ENCODE measurements around the gene CMC2.

CMC2 gene

GRCh38 chr16:80976946-80977345 lies 29.7 kb downstream of the CMC2 start:
- H3K4me3 ChIP-seq = no peak overlapping the region
- H3K36me3 ChIP-seq (ENCODE audit: insufficient read depth, low read length) = no peaks in the 10 kb centered on the region
- H3K27ac ChIP-seq = no peak overlapping the region
- H3K9me3 ChIP-seq (ENCODE audit: low read depth, low read length) = no peaks in the 10 kb centered on the region
- TF ChIP-seq EZH2 (IDR thresholded peaks at IDR 0.05) (no peak), POLR2AphosphoS5 (IDR thresholded peaks at IDR 0.05; ENCODE audit: borderline replicate concordance, low read depth, low read length) (no peak), FOXP2 (optimal IDR thresholded peaks at IDR 0.05; ENCODE audit: control extremely low read depth, extremely low read length, insufficient read depth) (no peak)
- DNase-seq (ENCODE audit: low read depth, low spot score) = no peak
- no peak overlapping the region for H3K9ac ChIP-seq (ENCODE audit: insufficient read length)

GRCh38 chr16:80974649-80975376 lies 31.9 kb downstream of the CMC2 start:
- Histone ChIP-seq H3K27ac (no peak overlapping the region), H3K36me3 (ENCODE audit: insufficient read depth, low read length) (no peaks in the 10 kb centered on the region), H3K4me3 (no peak overlapping the region), H3K9ac (ENCODE audit: insufficient read length) (no peak overlapping the region), H3K9me3 (ENCODE audit: low read depth, low read length) (no peaks in the 10 kb centered on the region)
- no peak for DNase-seq (ENCODE audit: low read depth, low spot score)
- no peak for TF ChIP-seq POLR2AphosphoS5 (IDR thresholded peaks at IDR 0.05; ENCODE audit: borderline replicate concordance, low read depth, low read length)
- TF ChIP-seq FOXP2 (optimal IDR thresholded peaks at IDR 0.05; ENCODE audit: control extremely low read depth, extremely low read length, insufficient read depth) = no peak
- TF ChIP-seq EZH2 (IDR thresholded peaks at IDR 0.05) = no peak

DNA sequence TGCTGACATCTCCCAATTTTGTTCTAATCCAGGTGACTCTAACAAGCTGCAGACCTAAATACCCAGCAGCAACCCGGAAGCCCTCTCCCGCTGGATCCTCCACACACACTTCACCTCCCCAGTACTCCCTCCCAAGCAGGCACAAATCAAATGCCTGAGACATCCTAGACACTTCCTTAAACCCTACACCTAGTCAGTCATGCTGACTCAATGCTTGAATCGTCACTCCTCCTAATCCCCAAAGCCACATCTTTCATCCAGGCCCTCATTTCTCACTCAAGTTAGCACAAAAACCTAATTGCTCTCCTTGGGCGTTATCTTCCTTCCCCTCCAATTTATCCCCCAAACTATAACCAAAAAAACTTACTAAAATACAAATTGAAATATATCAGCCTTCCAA lies 32.7 kb downstream of the CMC2 start:
- DNase-seq (ENCODE audit: low read depth, low spot score) = no peak
- Histone ChIP-seq H3K9me3 (ENCODE audit: low read depth, low read length) (no peaks in the 10 kb centered on the region), H3K27ac (no peak overlapping the region), H3K4me3 (no peak overlapping the region), H3K9ac (ENCODE audit: insufficient read length) (no peak overlapping the region), H3K36me3 (ENCODE audit: insufficient read depth, low read length) (no peaks in the 10 kb centered on the region)
- no peak for TF ChIP-seq FOXP2 (optimal IDR thresholded peaks at IDR 0.05; ENCODE audit: control extremely low read depth, extremely low read length, insufficient read depth)
- TF ChIP-seq POLR2AphosphoS5 (IDR thresholded peaks at IDR 0.05; ENCODE audit: borderline replicate concordance, low read depth, low read length) = no peak
- no peak for TF ChIP-seq EZH2 (IDR thresholded peaks at IDR 0.05)

- H3K9me3 ChIP-seq (ENCODE audit: low read depth, low read length) = no peaks in the 10 kb centered on the region
- no peak for DNase-seq (ENCODE audit: low read depth, low spot score)
- no peaks in the 10 kb centered on the region for H3K36me3 ChIP-seq (ENCODE audit: insufficient read depth, low read length)
- no peak overlapping the region for H3K9ac ChIP-seq (ENCODE audit: insufficient read length)
- H3K27ac ChIP-seq = no peak overlapping the region
- no peak for TF ChIP-seq FOXP2 (optimal IDR thresholded peaks at IDR 0.05; ENCODE audit: control extremely low read depth, extremely low read length, insufficient read depth)
- no peak for TF ChIP-seq POLR2AphosphoS5 (IDR thresholded peaks at IDR 0.05; ENCODE audit: borderline replicate concordance, low read depth, low read length)
- no peak for TF ChIP-seq EZH2 (IDR thresholded peaks at IDR 0.05)
- no peak overlapping the region for H3K4me3 ChIP-seq
These were observed 34.1 kb downstream of the CMC2 start for GRCh38 chr16:80972611-80973010.

GRCh38 chr16:80971819-80972218 lies 34.9 kb downstream of the CMC2 start:
- no peaks in the 10 kb centered on the region for H3K36me3 ChIP-seq (ENCODE audit: insufficient read depth, low read length)
- no peak overlapping the region for H3K27ac ChIP-seq
- DNase-seq (ENCODE audit: low read depth, low spot score) = no peak
- H3K9ac ChIP-seq (ENCODE audit: insufficient read length) = no peak overlapping the region
- H3K9me3 ChIP-seq (ENCODE audit: low read depth, low read length) = no peaks in the 10 kb centered on the region
- H3K4me3 ChIP-seq = no peak overlapping the region
- TF ChIP-seq POLR2AphosphoS5 (IDR thresholded peaks at IDR 0.05; ENCODE audit: borderline replicate concordance, low read depth, low read length) (no peak), FOXP2 (optimal IDR thresholded peaks at IDR 0.05; ENCODE audit: control extremely low read depth, extremely low read length, insufficient read depth) (no peak), EZH2 (IDR thresholded peaks at IDR 0.05) (no peak)

DNA sequence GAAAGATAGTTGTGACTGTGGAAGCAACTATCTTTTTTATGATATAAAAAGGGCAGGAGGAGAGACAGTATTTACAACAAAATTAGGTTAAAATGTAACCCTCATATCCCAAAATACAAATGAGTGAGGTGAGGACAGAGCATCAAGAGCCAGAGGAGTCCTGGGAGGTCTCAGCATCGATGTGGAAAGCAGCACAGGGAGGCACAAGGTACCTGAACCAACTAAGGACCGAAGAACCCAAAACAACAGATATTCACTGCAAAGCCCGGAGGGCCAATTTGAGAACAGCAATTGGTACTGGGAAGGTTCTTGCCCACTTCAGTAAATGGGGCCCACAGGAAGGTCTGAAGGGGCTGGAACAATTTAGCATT lies 37.6 kb downstream of the CMC2 start:
- H3K9me3 ChIP-seq (ENCODE audit: low read depth, low read length) = no peaks in the 10 kb centered on the region
- no peak overlapping the region for H3K4me3 ChIP-seq
- TF ChIP-seq FOXP2 (optimal IDR thresholded peaks at IDR 0.05; ENCODE audit: control extremely low read depth, extremely low read length, insufficient read depth) = no peak
- TF ChIP-seq EZH2 (IDR thresholded peaks at IDR 0.05) = no peak
- TF ChIP-seq POLR2AphosphoS5 (IDR thresholded peaks at IDR 0.05; ENCODE audit: borderline replicate concordance, low read depth, low read length) = no peak
- no peak for DNase-seq (ENCODE audit: low read depth, low spot score)
- no peak overlapping the region for H3K9ac ChIP-seq (ENCODE audit: insufficient read length)
- H3K27ac ChIP-seq = no peak overlapping the region
- H3K36me3 ChIP-seq (ENCODE audit: insufficient read depth, low read length) = no peaks in the 10 kb centered on the region

- no peak overlapping the region for H3K27ac ChIP-seq
- TF ChIP-seq POLR2AphosphoS5 (IDR thresholded peaks at IDR 0.05; ENCODE audit: borderline replicate concordance, low read depth, low read length) = no peak
- no peak for TF ChIP-seq EZH2 (IDR thresholded peaks at IDR 0.05)
- TF ChIP-seq FOXP2 (optimal IDR thresholded peaks at IDR 0.05; ENCODE audit: control extremely low read depth, extremely low read length, insufficient read depth) = no peak
- H3K9me3 ChIP-seq (ENCODE audit: low read depth, low read length) = no peaks in the 10 kb centered on the region
- H3K9ac ChIP-seq (ENCODE audit: insufficient read length) = no peak overlapping the region
- no peak for DNase-seq (ENCODE audit: low read depth, low spot score)
- H3K4me3 ChIP-seq = no peak overlapping the region
- H3K36me3 ChIP-seq (ENCODE audit: insufficient read depth, low read length) = no peaks in the 10 kb centered on the region
These were observed 38.1 kb downstream of the CMC2 start for GRCh38 chr16:80968386-80969113.

GRCh38 chr16:80966617-80967016 lies 40.1 kb downstream of the CMC2 start:
- no peaks in the 10 kb centered on the region for H3K9me3 ChIP-seq (ENCODE audit: low read depth, low read length)
- no peak for TF ChIP-seq EZH2 (IDR thresholded peaks at IDR 0.05)
- DNase-seq (ENCODE audit: low read depth, low spot score) = no peak
- no peaks in the 10 kb centered on the region for H3K36me3 ChIP-seq (ENCODE audit: insufficient read depth, low read length)
- no peak overlapping the region for H3K4me3 ChIP-seq
- no peak overlapping the region for H3K9ac ChIP-seq (ENCODE audit: insufficient read length)
- no peak overlapping the region for H3K27ac ChIP-seq
